Neural progenitor cell (in vitro differentiated cells): Measurements from ENCODE around the gene SMG6. TPM values are rescaled to one million over a fixed set of nuclear protein-coding genes. Genes with fewer than 3 reads are reported as not detected.

ENCODE experiments used
- DNase-seq: peaks from one replicate; pipeline ENCODE4 v3.0.0-alpha.2; 2016; ENCODE audit warnings: low spot score
- H2AFZ ChIP-seq: fragments of 200-600 bp; sonication (generic); replicated peaks from 2 replicates; pipeline ENCODE4 v1.6.1; 2016; ENCODE audit warnings: antibody characterized with exemption
- H3F3A ChIP-seq: fragments of 200-600 bp; sonication (generic); 2 replicates; pipeline ENCODE4 v1.6.1; 2016; ENCODE audit warnings: antibody characterized with exemption, low read depth
- H3K27ac ChIP-seq: fragments of 200-600 bp; sonication (generic); 2 replicates; pipeline ENCODE4 v1.5.1; 2016; ENCODE audit warnings: mild to moderate bottlenecking
- H3K27me3 ChIP-seq: fragments of 200-600 bp; sonication (generic); 2 replicates; pipeline ENCODE4 v1.6.1; 2016; ENCODE audit warnings: mild to moderate bottlenecking, moderate library complexity
- H3K36me3 ChIP-seq: fragments of 200-600 bp; sonication (generic); 2 replicates; pipeline ENCODE4 v1.5.1; 2016
- H3K4me1 ChIP-seq: fragments of 200-600 bp; sonication (generic); 2 replicates; pipeline ENCODE4 v1.6.1; 2016; ENCODE audit warnings: mixed run types
- H3K4me2 ChIP-seq: fragments of 200-600 bp; sonication (generic); 2 replicates; pipeline ENCODE4 v1.6.1; 2016
- H3K4me3 ChIP-seq: fragments of 200-600 bp; sonication (generic); 2 replicates; pipeline ENCODE4 v1.5.1; 2016
- H3K79me2 ChIP-seq: fragments of 200-600 bp; sonication (generic); 2 replicates; pipeline ENCODE4 v1.6.1; 2016; ENCODE audit warnings: low read depth
- H3K9ac ChIP-seq: fragments of 200-600 bp; sonication (generic); 2 replicates; pipeline ENCODE4 v1.6.1; 2016
- H3K9me3 ChIP-seq: fragments of 200-600 bp; sonication (generic); 2 replicates; pipeline ENCODE4 v1.5.1; 2016; ENCODE audit warnings: low read depth
- H4K20me1 ChIP-seq: fragments of 200-600 bp; sonication (generic); 2 replicates; pipeline ENCODE4 v1.6.1; 2016; ENCODE audit warnings: low read depth
- H3K27ac Mint-ChIP-seq: 3 replicates; pipeline ENCODE4 v1.8.0; 2021; ENCODE audit warnings: mixed read lengths
- H3K27me3 Mint-ChIP-seq: 2 replicates; pipeline ENCODE4 v1.8.0; 2022; ENCODE audit warnings: low read depth, mild to moderate bottlenecking, inconsistent platforms, moderate library complexity, mixed read lengths; ENCODE audit not compliant: insufficient read depth
- H3K36me3 Mint-ChIP-seq: 3 replicates; pipeline ENCODE4 v1.8.0; 2021; ENCODE audit warnings: mixed read lengths
- H3K4me1 Mint-ChIP-seq: 3 replicates; pipeline ENCODE4 v1.8.0; 2021; ENCODE audit warnings: mixed read lengths
- H3K4me3 Mint-ChIP-seq: 3 replicates; pipeline ENCODE4 v1.8.0; 2021; ENCODE audit warnings: mild to moderate bottlenecking, moderate library complexity, mixed read lengths
- H3K9me3 Mint-ChIP-seq: 3 replicates; pipeline ENCODE4 v1.8.0; 2020; ENCODE audit warnings: mixed read lengths
- CTCF ChIP-seq: fragments of 200-600 bp; sonication (generic); IDR thresholded peaks from 2 replicates; pipeline ENCODE4 v1.5.1; 2017; ENCODE audit warnings: antibody characterized with exemption, mild to moderate bottlenecking
- EZH2 ChIP-seq: fragments of 200-600 bp; sonication (generic); IDR thresholded peaks from 2 replicates; pipeline ENCODE4 v1.6.1; 2017; ENCODE audit warnings: antibody characterized with exemption, mild to moderate bottlenecking, moderate library complexity
- EZH2phosphoT487 ChIP-seq: fragments of 200-600 bp; sonication (generic); IDR thresholded peaks from 2 replicates; pipeline ENCODE4 v1.6.1; 2017; ENCODE audit warnings: antibody characterized with exemption
- total RNA-seq: library from RNA; depleted of rRNA; stranded (reverse); fragments of >200 nt; gene quantifications from 2 replicates; pipeline ENCODE4 v1.2.3, GENCODE V29; 2015; ENCODE audit warnings: low replicate concordance

Gene SMG6
- total RNA-seq, 1 donor from 2014 or later = 19.0 TPM

- Mint-ChIP-seq H3K36me3 (peaks cover 3% of the 10 kb centered on the region), H3K4me3 (no peak overlapping the region), H3K27me3 (no peaks in the 10 kb centered on the region), H3K4me1 (peaks cover 5% of the 10 kb centered on the region), H3K27ac (no peak overlapping the region), H3K9me3 (no peaks in the 10 kb centered on the region)
- Histone ChIP-seq H3K27me3 (no peaks in the 10 kb centered on the region), H3F3A (peaks cover 5% of the 10 kb centered on the region), H2AFZ (no peak overlapping the region), H3K4me1 (no peaks in the 10 kb centered on the region), H3K4me2 (no peak overlapping the region), H3K4me3 (no peak overlapping the region), H3K9me3 (no peaks in the 10 kb centered on the region), H3K36me3 (no peaks in the 10 kb centered on the region), H3K27ac (no peak overlapping the region), H3K79me2 (no peaks in the 10 kb centered on the region), H4K20me1 (peaks cover 6% of the 10 kb centered on the region), H3K9ac (no peak overlapping the region)
- DNase-seq = no peak
- TF ChIP-seq EZH2phosphoT487 = no peak
- no peak for TF ChIP-seq CTCF
- TF ChIP-seq EZH2 = no peak
Measured at GRCh38 chr17:2111691-2112090, 191.9 kb downstream of the SMG6 start.

GRCh38 chr17:2110436-2110835 lies 193.1 kb downstream of the SMG6 start:
- Histone ChIP-seq H3K9ac (no peak overlapping the region), H3K9me3 (no peaks in the 10 kb centered on the region), H3K4me3 (no peak overlapping the region), H3F3A (peaks cover 5% of the 10 kb centered on the region), H3K4me1 (no peaks in the 10 kb centered on the region), H3K27ac (no peak overlapping the region), H3K27me3 (no peaks in the 10 kb centered on the region), H4K20me1 (peaks cover 6% of the 10 kb centered on the region), H3K4me2 (no peak overlapping the region), H3K79me2 (no peaks in the 10 kb centered on the region), H3K36me3 (no peaks in the 10 kb centered on the region), H2AFZ (no peak overlapping the region)
- H3K4me3 Mint-ChIP-seq = no peak overlapping the region
- H3K4me1 Mint-ChIP-seq = peaks cover 12% of the 10 kb centered on the region
- H3K9me3 Mint-ChIP-seq = no peaks in the 10 kb centered on the region
- DNase-seq = no peak
- peaks cover 3% of the 10 kb centered on the region for H3K36me3 Mint-ChIP-seq
- H3K27ac Mint-ChIP-seq = no peak overlapping the region
- H3K27me3 Mint-ChIP-seq = no peaks in the 10 kb centered on the region
- TF ChIP-seq EZH2phosphoT487 (no peak), CTCF (no peak), EZH2 (no peak)

GRCh38 chr17:2108170-2108569 lies 195.4 kb downstream of the SMG6 start:
- Histone ChIP-seq H3K9me3 (no peaks in the 10 kb centered on the region), H3K4me1 (no peaks in the 10 kb centered on the region), H3K27me3 (no peaks in the 10 kb centered on the region), H4K20me1 (peaks cover 6% of the 10 kb centered on the region), H3F3A (peaks cover 5% of the 10 kb centered on the region), H3K9ac (no peak overlapping the region), H3K79me2 (no peaks in the 10 kb centered on the region), H3K4me2 (no peak overlapping the region), H3K4me3 (no peak overlapping the region), H3K27ac (no peak overlapping the region), H2AFZ (no peak overlapping the region), H3K36me3 (no peaks in the 10 kb centered on the region)
- Mint-ChIP-seq H3K27me3 (peaks cover 2% of the 10 kb centered on the region), H3K9me3 (no peaks in the 10 kb centered on the region), H3K4me1 (peaks cover 12% of the 10 kb centered on the region), H3K4me3 (no peak overlapping the region), H3K36me3 (peaks cover 3% of the 10 kb centered on the region), H3K27ac (no peak overlapping the region)
- TF ChIP-seq CTCF (no peak), EZH2 (no peak), EZH2phosphoT487 (no peak)
- DNase-seq = no peak
